GM19239 (cell line): ENCODE results near the gene ZCCHC10.
"Not testable (repeated sequence)": the region's sequence is repeated elsewhere in the genome, so short reads cannot be mapped to it uniquely, and the experiment has no call there.

Source experiments
- DNase-seq: peaks from one replicate; pipeline ENCODE4 v3.0.0; 2011; ENCODE audit warnings: low spot score; ENCODE audit not compliant: insufficient read length
- FAIRE-seq: peaks from 2 replicates; lab custom pipeline; 2011; peaks lifted over from hg19 to GRCh38; lab: Jason Lieb, UNC

ZCCHC10 gene

GRCh38 chr5:132982971-132983370 lies 43.4 kb downstream of the ZCCHC10 start:
- DNase-seq, FAIRE-seq: not testable (repeated sequence)

DNA sequence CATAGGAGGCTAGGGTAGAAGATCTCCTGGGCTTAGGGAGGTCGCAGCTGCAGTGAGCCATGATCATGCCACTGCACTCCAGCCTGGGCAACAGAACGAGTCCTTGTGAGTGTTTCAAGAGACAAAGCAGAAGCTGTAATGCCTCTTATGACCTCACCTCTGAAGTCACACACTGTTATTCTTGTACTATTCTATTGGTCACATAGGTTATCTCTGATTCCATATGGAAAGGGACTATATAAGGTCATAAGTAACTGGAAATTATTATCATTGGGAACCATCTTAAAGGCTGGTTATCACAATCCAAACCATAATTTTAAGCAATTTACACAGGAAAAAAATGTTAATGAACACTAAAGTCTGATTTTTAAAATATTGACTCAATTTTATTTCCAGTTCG lies 45.1 kb downstream of the ZCCHC10 start:
- DNase-seq (no peak), FAIRE-seq (no peak)

- no peak for DNase-seq
- no peak for FAIRE-seq
These were observed 46.4 kb downstream of the ZCCHC10 start for GRCh38 chr5:132979976-132980375.

DNA sequence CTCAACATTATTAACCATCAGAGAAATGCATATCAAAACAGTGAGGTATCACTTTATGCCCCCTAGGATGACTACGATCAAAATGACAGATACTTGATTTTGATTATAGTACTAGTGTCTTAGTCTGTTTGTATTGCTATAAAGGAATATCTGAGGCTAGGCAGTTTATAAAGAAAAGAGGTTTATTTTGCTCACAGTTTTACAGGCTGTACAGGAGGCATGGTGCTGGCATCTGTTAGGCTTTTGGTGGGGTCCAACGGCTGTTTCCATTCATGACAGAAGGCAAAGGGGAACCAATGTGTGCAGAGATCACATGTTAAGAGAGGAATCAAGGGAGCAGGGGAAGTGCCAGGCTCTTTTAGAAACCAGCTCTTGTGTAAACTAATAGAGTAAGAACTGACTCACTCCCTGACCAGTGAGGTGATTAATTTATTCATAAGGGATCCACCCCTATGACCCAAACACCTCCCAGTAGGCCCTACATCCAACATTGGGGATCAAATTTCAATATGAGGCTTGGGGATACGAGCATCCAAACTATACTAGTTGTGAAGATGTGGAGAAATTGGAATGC lies 46.9 kb downstream of the ZCCHC10 start:
- FAIRE-seq (no peak), DNase-seq (no peak)

DNA sequence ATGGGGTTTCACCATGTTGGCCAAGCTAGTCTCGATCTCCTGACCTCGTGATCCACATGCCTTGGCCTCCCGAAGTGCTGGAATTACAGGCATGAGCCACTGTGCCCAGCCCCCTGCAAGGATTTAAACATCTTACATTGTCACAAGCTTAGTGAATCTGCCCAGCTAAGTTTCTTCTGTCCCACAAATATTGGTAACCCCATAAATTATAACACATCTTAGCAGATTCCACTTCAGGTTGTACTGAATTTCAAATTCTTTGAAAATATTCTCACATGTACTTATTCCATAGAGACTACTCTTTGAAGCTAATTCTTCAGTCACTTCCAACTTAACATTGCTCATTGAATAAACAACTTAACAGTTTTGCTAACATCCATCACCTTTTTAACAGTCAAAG lies 49.5 kb downstream of the ZCCHC10 start:
- no peak for FAIRE-seq

GRCh38 chr5:132972436-132972828 lies 53.9 kb downstream of the ZCCHC10 start:
- not testable (repeated sequence) for DNase-seq

More for the DNA sequence above, 49.5 kb downstream of the ZCCHC10 start:
- no peak for DNase-seq

DNA sequence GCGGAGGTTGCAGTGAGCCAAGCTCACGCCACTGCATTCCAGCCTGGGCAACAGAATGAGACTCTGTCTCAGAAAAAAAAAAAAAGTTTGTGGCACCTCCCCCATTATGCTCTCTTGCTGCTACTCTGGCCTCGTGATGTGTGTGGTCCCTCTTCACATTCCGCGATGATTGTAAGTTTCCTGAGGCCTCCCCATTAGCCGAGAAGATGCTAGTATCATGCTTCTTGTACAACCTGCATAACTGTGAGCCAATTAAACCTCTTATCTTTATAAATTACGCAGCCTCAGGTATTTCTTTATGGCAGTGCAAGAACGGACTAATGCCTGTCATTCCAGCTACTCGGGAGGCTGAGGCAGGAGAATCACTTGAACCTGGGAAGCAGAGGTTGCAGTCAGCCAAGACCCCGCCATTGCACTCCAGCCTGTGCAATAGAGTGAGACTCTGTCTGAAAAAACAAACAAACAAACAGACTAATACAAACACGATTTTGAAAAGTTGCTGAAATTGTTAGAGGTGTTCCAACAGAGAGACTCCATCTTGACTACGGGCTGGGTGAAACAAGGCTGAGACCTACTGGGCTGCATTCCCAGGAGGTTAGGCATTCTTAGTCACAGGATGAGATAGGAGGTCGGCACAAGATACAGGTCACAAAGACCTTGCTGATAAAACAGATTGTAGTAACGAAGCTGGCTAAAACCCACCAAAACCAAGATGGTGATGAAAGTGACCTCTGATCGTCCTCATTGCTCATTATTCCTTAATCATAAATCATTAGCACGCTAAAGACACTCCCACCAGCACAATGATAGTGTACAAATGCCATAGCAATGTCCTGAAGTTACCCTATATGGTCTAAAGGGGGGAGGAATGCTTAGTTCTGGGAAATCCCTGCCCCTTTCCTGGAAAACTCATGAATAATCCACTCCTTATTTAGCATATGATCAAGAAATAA lies 54.6 kb downstream of the ZCCHC10 start:
- DNase-seq (no peak), FAIRE-seq (no peak)

More at GRCh38 chr5:132972436-132972828, 53.9 kb downstream of the ZCCHC10 start:
- FAIRE-seq: not testable (repeated sequence)

DNA sequence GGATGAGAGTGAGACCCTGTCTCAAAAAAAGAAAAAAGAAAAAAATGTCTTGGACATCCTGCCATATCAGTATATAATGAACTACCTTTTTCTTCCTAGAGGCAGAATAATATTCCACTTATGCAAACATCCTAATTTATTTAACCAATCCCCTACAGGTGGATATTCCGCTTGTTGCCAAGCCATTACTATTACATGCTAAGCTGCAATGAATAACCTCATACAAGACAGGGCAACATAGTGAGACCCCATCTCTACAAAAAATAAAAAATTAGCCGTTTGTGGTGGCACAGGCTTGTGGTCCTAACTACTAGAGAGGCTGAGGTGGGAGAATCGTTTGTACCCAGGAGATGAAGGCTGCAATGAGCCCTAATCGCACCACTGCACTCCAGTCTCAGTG lies 61.2 kb downstream of the ZCCHC10 start:
- DNase-seq: no peak
- FAIRE-seq: no peak

GRCh38 chr5:132963171-132964104 lies 62.9 kb downstream of the ZCCHC10 start, which contains the start of gene AFF4:
TSS of gene AFF4 (minus strand) at chr5:132963634. CDS start at chr5:132937189, 26,445 bp downstream.
- FAIRE-seq: peak; percentile 89

GRCh38 chr5:132962429-132963021 lies 63.8 kb downstream of the ZCCHC10 start:
- DNase-seq: no peak
- FAIRE-seq: peak; percentile 75

More at GRCh38 chr5:132963171-132964104, 62.9 kb downstream of the ZCCHC10 start, which contains the start of gene AFF4:
- peak; percentile 89 for DNase-seq

DNA sequence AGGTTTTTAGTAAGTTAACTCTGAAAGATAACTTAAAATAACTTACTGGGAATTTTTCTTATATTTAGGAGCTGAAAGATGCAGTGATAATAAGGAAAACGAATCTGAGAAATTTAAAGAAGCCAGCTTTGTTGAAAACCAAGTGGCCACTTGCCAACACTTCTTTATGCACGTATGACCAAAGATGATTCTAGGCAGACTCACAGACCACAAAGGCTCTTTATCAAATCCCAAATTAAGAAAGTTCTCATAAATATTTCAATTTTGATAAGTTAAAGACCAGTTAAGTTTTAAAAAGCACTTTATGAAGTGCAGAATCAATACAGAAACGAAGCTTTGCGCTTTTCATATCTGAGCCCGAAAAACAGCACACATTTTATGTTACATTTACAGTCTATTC lies 64.5 kb downstream of the ZCCHC10 start:
- FAIRE-seq (no peak), DNase-seq (no peak)

- not testable (repeated sequence) for FAIRE-seq, DNase-seq
These were observed 65.1 kb downstream of the ZCCHC10 start for GRCh38 chr5:132961123-132961815.

DNA sequence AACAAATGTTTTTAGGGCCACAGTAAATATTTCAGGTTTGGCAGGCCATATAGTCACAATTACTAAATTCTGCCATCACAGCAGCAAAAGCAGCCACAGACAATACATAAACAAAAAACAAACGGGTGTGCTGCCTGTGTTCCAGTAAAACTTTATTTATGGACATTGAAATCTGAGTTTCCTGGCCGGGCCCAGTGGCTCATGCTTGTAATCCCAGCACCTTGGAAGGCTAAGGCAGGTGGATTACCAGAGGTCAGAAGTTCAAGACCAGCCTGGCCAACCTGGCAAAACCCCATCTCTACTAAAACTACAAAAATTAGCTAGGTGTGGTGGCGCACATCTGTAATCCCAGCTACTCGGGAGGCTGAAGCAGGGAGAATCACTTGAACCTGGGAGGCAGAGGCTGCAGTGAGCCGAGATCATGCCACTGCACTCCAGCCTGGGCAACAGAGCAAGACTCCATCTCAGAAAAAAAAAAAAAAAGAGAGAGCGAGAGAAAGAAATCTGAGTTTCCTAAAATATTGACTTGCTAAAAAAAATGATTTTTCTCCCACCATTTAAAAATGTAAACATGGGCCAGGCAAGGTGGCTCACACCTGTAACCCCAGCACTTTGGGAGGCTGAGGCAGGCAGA lies 70.1 kb downstream of the ZCCHC10 start:
- DNase-seq, FAIRE-seq: not testable (repeated sequence)

- no peak for FAIRE-seq
These were observed 72.6 kb downstream of the ZCCHC10 start for GRCh38 chr5:132953710-132954109.

GRCh38 chr5:132952829-132953228 lies 73.5 kb downstream of the ZCCHC10 start:
- FAIRE-seq: no peak
- DNase-seq: no peak

More at GRCh38 chr5:132953710-132954109, 72.6 kb downstream of the ZCCHC10 start:
- no peak for DNase-seq

- FAIRE-seq (no peak), DNase-seq (no peak)
These were observed 74.5 kb downstream of the ZCCHC10 start for GRCh38 chr5:132951897-132952296.

DNA sequence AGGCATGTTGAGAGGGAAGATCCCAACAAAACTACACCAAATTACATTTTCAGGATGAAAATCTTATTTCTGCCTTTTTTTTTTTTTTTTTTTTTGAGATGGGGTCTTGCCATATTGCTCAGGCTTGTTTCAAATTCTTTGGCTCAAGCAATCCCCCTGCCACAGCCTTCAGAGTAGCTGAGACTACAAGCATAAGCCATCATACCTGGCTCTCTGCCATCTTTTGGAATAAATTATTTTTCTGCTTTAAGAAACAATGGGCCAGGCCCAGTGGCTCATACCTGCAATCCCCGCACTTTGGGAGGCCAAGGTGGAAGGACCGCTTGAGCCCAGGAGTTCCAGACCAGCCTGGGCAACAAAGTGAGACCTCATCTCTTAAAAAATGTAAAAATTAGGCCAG lies 77.2 kb downstream of the ZCCHC10 start:
- DNase-seq: no peak
- no peak for FAIRE-seq

- no peak for FAIRE-seq
These were observed 78.7 kb downstream of the ZCCHC10 start for GRCh38 chr5:132947671-132948070.

More at GRCh38 chr5:132947671-132948070, 78.7 kb downstream of the ZCCHC10 start:
- DNase-seq: no peak
